Fibroblast of peridontal ligament (primary cell): ENCODE data around the gene PDE4D.

Source experiments
- DNase-seq: peaks from one replicate; pipeline ENCODE4 v3.0.0-alpha.2; 2010; ENCODE audit errors: extremely low read depth

Gene PDE4D

DNA sequence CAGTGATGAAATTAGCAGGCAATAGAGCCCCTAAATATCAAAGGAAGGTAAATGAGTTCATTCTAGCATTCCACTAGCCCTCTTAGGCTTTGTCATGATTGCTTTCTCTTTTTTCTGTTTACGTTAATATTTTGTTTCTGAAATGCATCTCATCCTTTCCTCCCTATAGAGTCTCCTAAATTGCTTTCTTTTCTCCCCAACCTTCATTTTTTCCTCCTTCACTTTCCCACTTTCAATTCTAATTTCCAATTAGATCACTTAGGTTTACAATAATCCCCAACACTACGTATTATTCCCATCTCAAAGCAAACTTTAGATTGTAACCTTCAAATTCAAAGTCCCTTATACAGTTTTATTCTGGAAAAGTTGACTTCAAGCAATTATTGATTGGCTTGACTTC is 751.4 kb downstream of the PDE4D start:
- DNase-seq = no peak

- DNase-seq = no peak
Measured at GRCh38 chr5:59140133-59140532, 753.4 kb downstream of the PDE4D start.

DNA sequence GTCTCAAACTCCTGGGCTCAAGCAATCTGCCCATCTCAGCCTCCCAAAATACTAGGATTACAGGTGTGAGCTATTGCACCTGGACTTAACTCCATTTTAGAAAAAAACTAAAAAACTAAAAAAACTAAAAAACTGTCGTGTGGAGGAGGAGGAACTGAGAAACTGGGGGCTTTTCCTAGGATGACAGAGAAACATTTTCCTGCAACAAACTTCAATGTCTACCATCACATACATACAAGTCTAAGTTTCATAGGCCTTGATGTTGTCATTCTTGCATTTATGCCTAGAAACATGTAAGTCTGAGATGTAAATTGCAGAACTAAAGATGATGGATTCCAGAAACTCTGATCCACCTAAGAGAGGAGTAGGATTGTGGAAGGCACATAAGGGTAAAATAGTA is 753.8 kb downstream of the PDE4D start:
- DNase-seq = no peak

GRCh38 chr5:59138509-59138908 is 755.0 kb downstream of the PDE4D start:
- no peak for DNase-seq

DNA sequence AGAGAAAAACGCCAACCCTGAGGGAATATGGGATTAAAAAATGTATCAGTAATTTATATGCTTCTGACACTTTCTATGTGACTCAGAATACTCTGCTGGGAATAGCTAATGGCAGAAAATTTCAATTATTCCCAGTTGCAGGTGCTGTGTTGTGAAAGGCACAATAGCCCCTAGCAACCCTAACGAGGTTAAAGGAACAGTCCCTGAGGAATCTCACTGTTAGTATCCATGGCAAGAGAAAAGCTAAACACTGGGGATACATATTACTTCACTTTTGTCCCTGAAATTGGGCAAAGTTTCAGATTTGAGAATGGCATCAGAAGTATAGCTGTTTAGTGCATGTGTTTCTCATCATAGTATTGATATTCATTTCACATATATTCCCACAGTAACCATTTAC is 755.7 kb downstream of the PDE4D start:
- DNase-seq = peak; percentile 82

DNA sequence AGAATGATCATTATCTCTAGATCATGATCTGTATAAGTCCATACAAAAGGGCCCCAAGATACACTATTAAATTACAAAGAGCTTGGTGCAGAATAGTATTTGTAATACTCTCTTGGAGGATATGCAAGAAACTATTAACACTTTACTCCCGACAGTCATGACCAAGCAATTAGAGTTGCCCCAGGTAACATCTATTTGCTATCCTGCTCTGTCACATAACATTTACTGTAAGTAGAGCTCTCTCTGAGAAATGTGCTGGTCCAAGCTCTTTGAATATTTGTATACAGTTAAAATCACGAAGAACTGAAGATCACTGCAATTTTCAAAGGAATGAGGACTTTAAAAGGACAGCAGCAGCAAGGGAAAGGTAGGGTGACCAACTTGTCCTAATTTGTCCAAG is 757.0 kb downstream of the PDE4D start:
- DNase-seq = no peak

DNA sequence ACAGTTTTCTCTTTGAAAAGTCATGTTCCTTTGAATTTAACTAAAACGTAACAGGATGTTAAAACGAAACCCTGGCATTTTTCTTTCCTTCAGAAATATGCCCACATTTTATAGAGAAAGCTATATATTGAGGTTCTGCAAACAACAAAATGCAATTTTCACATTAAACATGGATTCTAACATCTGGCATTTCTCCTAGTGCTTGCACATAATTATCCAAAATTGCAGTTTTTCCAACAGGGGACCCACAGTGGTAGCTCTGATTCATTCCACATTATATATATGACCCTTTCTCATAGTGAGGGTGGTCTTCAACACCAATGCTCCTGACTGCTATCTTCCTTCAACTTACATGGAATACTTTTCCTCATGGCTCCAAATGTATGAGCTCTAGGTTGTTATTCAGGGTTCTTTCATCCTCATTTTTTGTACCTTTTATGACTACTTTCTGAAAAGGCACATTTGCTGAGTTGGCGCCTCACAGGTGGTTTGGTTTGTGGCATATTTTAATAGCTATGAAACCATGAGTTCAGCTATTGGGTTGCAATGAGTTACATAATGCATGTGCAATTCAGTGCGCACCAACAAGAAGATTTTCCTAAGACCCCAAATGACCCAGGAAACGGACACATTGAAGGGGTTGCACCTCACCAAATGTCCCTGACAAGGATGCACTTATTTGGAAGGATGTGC is 758.9 kb downstream of the PDE4D start:
- DNase-seq = no peak

DNA sequence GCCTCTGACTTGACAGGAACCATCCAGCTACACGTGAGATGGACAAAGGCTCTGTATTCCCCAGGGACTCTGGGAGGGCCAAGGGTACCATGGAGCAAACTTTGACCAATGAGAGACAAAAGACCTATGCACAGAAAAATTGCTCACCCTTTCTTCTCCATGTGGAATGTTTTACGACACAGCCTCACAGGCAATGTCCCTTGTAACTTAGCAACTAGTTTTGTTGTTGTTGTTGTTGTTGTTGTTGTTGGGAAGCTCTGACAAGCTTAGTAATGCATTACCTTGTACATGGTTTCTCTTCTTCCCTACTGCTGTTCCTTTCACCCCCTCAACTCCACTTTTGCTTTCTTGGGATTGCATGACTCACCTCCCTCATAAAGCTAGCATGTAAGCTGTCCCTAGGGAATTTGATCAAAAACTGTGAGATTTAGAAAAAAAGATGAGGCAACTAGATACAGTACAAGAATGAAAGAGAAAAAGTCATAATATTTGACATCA is 759.7 kb downstream of the PDE4D start:
- peak; percentile 95 for DNase-seq

- no peak for DNase-seq
Measured at GRCh38 chr5:59132131-59132530, 761.4 kb downstream of the PDE4D start.

DNA sequence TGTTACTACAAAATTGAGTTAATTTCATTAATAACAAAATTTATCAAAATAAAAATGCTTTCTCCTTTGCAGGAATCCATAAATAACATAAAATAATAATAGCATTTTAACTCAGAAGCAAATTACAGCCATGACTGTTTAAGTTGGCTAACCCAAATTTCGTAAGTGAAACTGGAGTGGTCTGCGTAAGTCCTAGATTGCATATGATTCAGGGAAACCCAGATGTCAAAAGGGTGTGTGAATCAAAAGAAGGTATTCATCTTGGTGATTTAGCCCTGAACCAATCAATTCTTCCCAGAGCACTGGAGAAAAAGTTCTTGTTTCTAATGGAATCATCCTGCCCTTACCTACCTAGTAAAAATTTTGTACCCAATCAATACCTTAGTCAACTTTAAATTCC is 763.1 kb downstream of the PDE4D start:
- DNase-seq = peak; percentile 93

GRCh38 chr5:59128646-59129290 is 764.8 kb downstream of the PDE4D start:
- peak; percentile 23 for DNase-seq

DNA sequence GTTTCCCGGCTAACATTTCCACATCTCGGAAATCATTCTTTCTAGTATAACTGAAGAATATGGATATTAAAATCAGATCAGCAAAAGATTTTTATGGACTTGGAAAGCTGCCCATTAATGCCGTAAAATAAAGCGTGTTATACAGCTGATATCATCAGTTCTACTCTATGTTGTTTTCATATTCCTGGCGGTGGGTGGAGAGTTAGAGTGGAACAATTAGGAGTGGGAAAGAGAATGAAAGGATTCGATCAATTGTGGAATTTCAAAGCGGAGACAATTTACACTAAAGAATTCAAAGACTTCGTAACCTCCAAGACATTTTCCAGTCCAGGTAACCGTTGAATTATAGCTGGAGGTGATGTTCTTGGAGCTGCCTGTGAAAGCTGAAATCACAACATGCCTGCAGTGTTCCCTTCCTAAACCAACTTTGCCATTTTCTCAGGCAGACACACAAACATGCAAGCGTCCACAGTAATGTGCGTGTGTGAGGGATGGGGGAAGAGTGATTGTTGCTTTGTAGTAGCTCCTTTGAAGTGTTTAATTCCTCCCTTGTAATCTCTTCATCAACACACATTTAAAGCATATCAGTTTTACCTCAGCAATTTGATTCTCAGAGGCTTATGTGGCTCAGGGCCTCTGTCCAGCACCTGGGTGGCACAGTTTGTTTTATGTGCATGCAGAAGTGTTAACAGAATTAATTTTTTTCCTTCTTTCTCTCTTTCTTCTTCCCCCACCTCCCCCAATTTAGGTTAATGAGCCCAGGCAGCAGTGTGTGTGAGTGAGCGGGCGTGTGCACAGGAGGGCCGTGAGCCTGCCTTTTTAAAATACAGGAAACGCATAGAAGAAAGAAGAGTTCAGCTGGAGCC is 766.6 kb downstream of the PDE4D start:
- peak; percentile 53 for DNase-seq

DNA sequence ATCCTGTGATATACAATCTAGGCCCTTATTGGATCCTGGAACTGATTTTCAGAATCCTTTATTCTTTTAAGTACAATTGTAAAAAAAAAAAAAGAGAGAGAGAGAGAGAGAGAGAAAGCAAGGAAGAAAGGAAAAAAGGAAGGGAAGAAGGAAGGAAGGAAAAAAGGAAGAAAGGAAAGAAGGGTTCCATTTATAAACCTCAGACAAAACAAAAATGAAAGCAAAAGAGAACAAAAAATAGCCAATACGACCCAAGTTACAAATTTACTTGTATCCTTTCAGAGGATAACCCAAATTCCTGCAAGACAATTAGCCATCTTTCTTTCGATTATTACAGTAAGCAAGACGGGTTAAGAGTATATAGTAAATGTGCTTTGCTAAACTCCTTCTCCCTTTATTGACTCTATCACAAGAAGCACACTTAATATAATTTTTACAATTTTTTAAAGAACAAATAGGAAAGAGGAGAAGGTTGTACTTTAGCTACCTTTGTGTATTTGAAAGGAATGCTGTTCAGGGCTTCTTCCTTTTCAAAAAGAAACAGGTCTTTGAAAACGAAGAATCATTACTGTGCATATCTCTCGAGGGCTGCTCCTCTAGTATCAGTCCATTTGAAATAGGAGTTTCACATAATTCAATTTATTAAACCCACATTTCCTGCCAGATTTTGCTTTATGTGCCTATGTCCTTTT is 767.4 kb downstream of the PDE4D start:
- peak; percentile 48 for DNase-seq

- peak; percentile 82 for DNase-seq
Measured at GRCh38 chr5:59125011-59125961, 768.2 kb downstream of the PDE4D start.

DNA sequence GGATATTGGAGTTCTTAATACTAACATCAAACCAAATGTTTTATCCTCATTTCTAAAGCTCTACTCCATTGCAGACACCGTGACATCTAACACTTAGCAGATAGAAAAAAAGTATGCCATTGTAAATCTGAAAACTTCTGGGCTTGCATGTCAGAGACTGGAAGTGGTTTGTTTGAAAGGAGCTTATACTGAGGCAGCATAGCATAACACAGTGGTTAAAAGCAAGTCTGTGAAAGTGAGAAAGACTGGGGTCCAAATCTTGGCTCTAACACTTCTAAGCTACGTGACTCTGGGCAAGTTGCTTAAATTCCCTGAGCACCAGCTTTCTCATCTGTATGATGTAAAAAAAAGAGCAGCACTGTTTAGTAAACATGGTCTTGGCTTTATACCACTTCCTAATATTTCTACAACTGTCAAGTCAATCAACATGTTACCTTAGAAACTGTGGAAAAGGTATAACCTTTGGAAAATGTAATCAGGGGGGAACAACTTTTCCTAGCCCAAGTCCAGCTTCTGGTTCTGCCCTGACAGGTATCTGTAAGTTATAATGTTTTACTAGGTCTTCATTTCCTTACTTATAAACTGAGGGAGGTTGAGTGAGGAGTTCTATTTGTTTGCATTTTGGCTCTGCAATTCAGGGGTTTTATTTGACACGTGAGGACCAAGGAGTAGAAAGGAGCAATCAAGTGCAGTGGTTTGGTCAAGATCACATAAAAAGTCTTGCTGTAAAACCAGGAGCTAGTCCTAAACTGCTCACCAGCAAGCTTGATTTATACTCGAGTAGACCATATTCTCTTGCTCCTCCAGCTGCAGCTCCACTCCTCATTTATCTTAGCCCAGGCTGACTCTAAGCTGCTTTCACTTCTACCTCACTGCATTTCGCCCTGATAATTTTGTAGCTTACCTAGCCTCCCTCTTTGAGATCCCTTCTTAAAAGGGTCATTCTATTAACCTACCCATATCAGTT is 769.6 kb downstream of the PDE4D start:
- DNase-seq = no peak

GRCh38 chr5:59119480-59119879 is 774.0 kb downstream of the PDE4D start:
- no peak for DNase-seq

DNA sequence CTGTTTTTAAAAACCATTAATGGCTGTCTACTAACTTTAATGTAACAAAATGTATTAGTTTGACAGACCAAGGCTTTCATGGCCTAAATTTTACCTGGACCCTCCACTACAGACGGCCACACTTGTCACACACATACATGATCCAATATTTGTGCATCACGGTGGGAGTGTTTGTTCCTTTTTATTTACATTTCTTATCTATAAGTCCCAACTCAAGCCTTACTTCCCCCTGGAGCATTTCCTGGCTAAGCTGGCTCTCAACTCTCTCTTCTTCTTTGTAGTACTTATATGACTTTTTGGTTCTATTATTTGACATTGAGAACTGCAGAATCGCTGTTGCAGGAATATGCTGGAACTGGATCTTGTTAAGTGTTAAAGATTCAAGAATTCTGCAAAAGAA is 776.2 kb downstream of the PDE4D start:
- DNase-seq = no peak

DNA sequence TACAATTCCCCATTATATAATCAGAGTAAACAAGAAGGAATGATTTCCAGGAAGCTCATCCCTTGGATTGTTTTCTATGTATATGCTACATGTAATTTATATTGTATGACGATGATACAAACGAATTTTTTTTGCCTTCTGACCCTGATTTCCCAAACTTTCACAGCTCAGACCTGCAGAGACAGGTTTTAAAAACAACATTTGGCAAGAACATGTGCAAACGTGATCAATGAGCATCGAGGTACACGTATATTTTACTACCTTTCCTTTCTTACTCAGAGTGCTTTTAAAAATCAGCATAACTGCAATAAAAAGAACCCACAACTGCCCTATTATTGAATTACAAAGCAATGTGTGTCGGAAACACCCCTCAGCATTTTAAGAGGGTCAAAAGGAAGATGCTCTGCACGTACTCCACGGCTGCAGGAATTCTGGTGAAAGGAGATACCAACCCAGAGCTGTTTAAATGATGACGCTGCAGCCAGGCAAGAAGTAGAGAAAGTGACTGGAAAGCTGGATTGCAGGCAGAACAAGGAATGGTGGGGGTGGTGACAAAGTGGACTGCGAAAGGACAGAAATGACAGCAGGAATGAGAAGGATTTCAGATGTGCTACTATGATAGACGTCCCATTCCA is 777.2 kb downstream of the PDE4D start:
- no peak for DNase-seq

GRCh38 chr5:59115345-59115744 is 778.2 kb downstream of the PDE4D start:
- peak; percentile 47 for DNase-seq
